Naive thymus-derived CD8-positive, alpha-beta T cell (primary cell): ENCODE data around the gene C12orf43. TPM values are rescaled to one million over a fixed set of nuclear protein-coding genes. Genes with fewer than 3 reads are reported as not detected.
A peak's percentile ranks its signal among the peaks of the same experiment; 100 is the strongest.

Experiments used
- ATAC-seq, 2 donors: fragments of 150-1000 bp; cut with Tn5 transposase in 1 of 2; sonication (Bioruptor Pico), chemical (Tn5 transposase) in 1 of 2; 1 replicate in 1 of 2; 2 replicates in 1 of 2; pipeline ENCODE4 v1.10.0; 2021; ENCODE audit warnings: mild to moderate bottlenecking in 2 of 2, moderate library complexity in 2 of 2
- POLR2A ChIA-PET: fragments of 350-600 bp; sonication (Branson Sonifier 250); formaldehyde crosslinking; loops from one replicate; lab custom pipeline; 2021; ENCODE audit warnings: antibody characterized with exemption; lab: Charles Lee
- DNase-seq, 10 donors: peaks; one replicate each; pipeline versions ENCODE4 v3.0.0 to v3.0.0-alpha.2; 2020 to 2022
- H3K27ac Mint-ChIP-seq, 10 donors: one replicate each; pipeline ENCODE4 v1.8.0; 2020 to 2022; ENCODE audit warnings: mild to moderate bottlenecking in 10 of 10, mixed read lengths in 10 of 10, moderate library complexity in 4 of 10, inconsistent platforms in 1 of 10
- H3K27me3 Mint-ChIP-seq, 5 donors: one replicate each; pipeline ENCODE4 v1.8.0; 2021 to 2022; ENCODE audit warnings: mixed read lengths in 5 of 5
- H3K36me3 Mint-ChIP-seq, 3 donors: one replicate each; pipeline ENCODE4 v1.8.0; 2020 to 2022; ENCODE audit warnings: mixed read lengths in 3 of 3, mild to moderate bottlenecking in 2 of 3, inconsistent platforms in 1 of 3
- H3K4me1 Mint-ChIP-seq, 4 donors: one replicate each; pipeline ENCODE4 v1.8.0; 2021 to 2022; ENCODE audit warnings: mixed read lengths in 4 of 4
- H3K4me3 Mint-ChIP-seq, 10 donors: one replicate each; pipeline ENCODE4 v1.8.0; 2020 to 2022; ENCODE audit warnings: mild to moderate bottlenecking in 10 of 10, mixed read lengths in 10 of 10, moderate library complexity in 6 of 10, inconsistent platforms in 1 of 10
- H3K9me3 Mint-ChIP-seq, 9 donors: one replicate each; pipeline ENCODE4 v1.8.0; 2020 to 2022; ENCODE audit warnings: mixed read lengths in 9 of 9, mild to moderate bottlenecking in 3 of 9, inconsistent platforms in 1 of 9, moderate library complexity in 1 of 9
- polyA plus RNA-seq, 3 donors: library from polyadenylated mRNA; unstranded; fragments of 300-500 nt; fragmentation: Illumina TruSeq; gene quantifications; one replicate each; pipeline ENCODE4 v1.2.3, GENCODE V29; 2021
- total RNA-seq, 8 experiments: library from RNA in 2 of 8; stranded (reverse) in 2 of 8; gene quantifications; one replicate each; pipeline ENCODE4 v1.2.3 and lab custom pipeline; 2021 to 2026

Gene C12orf43
- total and polyA plus RNA-seq, 5 experiments from 2014 or later: 18.1 to 26.0 (median 23.4) TPM

DNA sequence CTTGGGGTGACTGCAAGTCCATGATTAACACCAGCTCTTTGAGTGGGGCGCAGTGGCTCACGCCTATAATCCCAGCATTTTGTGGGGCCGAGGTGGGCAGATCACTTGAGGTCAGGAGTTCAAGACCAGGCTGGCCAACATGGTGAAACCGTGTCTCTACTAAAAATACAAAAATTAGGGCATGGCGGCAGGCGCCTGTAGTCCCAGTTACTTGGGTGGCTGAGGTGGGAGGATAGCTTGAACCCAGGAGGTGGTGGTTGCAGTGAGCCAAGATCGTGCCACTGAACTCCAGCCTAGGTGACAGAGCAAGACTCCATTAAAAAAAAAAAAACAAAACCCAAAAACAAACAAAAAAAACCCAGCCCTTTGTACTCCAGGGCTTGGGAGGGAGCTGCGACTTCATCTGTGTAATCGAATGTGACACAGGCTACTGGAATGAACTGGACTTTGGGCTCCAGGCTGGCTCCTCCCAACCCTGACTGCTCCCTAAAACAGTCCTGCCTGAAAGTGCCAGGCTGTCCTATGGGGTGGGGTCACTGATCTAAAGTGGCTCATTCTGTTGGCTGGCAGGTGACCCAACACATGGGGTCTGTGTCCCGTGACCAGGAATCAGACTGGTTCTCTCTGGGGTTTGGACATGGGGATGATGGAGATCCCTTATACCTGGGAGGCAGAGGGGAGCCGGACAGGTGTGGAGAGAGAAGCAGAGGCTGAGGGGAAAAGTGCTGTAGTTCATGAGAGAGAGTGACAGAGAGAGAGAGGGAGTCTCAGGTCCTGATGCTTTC is 9.3 kb upstream of the C12orf43 start:
- H3K36me3 Mint-ChIP-seq: peaks cover 4 to 14% (median 14%) of the 10 kb centered on the region in 3 donors
- no peaks in the 10 kb centered on the region for H3K9me3 Mint-ChIP-seq
- peaks cover 0 to 2% (median 0%) of the 10 kb centered on the region in 4 donors for H3K4me1 Mint-ChIP-seq
- no peak for ATAC-seq
- H3K27me3 Mint-ChIP-seq: no peaks in the 10 kb centered on the region
- H3K27ac Mint-ChIP-seq: peak overlapping the region in 1 of 10 donors; percentile 18
- H3K4me3 Mint-ChIP-seq: no peak overlapping the region
- DNase-seq: no peak
- POLR2A ChIA-PET: no interaction called here

DNA sequence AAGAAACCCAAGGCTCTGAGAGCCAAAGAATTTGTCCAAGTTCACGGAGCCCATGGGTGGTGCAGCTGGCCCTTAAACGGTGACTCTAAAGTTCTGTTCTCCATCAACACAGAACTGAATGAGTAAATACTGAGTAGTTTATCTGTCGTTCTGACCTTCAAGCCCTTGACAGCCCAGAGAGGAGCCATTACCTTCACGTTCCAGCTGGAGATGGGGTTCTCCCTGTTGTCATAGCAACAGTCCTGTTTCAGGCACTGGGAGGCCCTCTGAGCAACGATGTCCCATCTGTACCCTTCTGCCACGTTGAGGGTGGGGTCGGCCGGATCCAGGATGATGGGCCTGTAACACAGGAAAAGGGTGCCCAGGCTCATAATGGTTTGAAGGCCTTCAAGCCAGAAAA is 7.5 kb upstream of the C12orf43 start:
- POLR2A ChIA-PET: no interaction called here
- no peak overlapping the region for H3K27ac Mint-ChIP-seq
- peaks cover 4 to 14% (median 12%) of the 10 kb centered on the region in 3 donors for H3K36me3 Mint-ChIP-seq
- no peak overlapping the region for H3K4me3 Mint-ChIP-seq
- ATAC-seq: no peak
- H3K9me3 Mint-ChIP-seq: no peaks in the 10 kb centered on the region
- no peak for DNase-seq
- peaks cover 0 to 2% (median 0%) of the 10 kb centered on the region in 4 donors for H3K4me1 Mint-ChIP-seq
- H3K27me3 Mint-ChIP-seq: no peaks in the 10 kb centered on the region

GRCh38 chr12:121022713-121023112 is 6.4 kb upstream of the C12orf43 start:
- H3K4me1 Mint-ChIP-seq: no peaks in the 10 kb centered on the region
- H3K27ac Mint-ChIP-seq: no peak overlapping the region
- H3K36me3 Mint-ChIP-seq: peaks cover 4 to 14% (median 12%) of the 10 kb centered on the region in 3 donors
- H3K9me3 Mint-ChIP-seq: no peaks in the 10 kb centered on the region
- no peaks in the 10 kb centered on the region for H3K27me3 Mint-ChIP-seq
- ATAC-seq: no peak
- H3K4me3 Mint-ChIP-seq: no peak overlapping the region
- no peak for DNase-seq
- POLR2A ChIA-PET: no interaction called here

- no peak for DNase-seq
- H3K4me1 Mint-ChIP-seq: no peaks in the 10 kb centered on the region
- H3K27ac Mint-ChIP-seq: no peak overlapping the region
- no peak for ATAC-seq
- no peak overlapping the region for H3K4me3 Mint-ChIP-seq
- no peaks in the 10 kb centered on the region for H3K9me3 Mint-ChIP-seq
- H3K36me3 Mint-ChIP-seq: peaks cover 4 to 11% (median 9%) of the 10 kb centered on the region in 3 donors
- no peaks in the 10 kb centered on the region for H3K27me3 Mint-ChIP-seq
- POLR2A ChIA-PET: no interaction called here
These were observed 5.5 kb upstream of the C12orf43 start for GRCh38 chr12:121021754-121022153.

DNA sequence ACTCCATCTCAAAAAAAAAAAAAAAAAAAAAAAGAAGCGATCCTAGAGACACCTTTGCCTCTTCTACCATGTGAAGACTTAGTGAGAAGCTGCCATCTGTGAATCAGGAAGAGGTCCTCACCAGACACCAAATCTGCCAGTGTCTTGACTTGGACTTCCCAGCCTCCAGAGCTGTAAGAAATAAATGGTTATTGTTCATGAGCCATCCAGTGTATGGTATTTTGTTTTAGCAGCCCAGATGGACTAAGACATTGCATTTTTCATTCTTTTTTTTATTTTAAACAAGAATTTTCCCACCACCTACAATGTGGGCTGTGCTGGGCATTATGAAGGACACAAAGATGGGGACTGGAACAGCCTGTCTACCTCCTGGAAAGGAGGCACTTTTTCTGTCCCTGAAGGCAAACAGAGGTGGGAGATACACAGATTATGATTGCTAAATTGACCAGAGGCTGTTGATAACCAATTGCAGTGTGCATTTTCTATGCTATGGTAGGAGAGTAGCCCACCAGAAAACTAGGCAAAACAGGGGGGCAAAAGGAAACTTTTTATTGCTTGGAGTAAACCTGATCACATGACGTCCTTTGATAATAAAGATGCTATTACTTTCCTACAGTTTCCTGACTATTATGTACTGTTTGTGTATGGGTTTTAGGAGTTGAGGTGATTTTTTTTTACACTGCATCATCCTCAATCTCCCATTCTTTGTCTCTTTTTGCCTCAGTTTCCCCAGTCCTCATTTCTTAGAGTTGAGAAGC is 2.8 kb upstream of the C12orf43 start:
- no peak overlapping the region for H3K4me3 Mint-ChIP-seq
- H3K9me3 Mint-ChIP-seq: no peaks in the 10 kb centered on the region
- ATAC-seq: no peak
- H3K27me3 Mint-ChIP-seq: no peaks in the 10 kb centered on the region
- POLR2A ChIA-PET: interaction anchor here (1.0 kb wide), 1 partner anchor 20 kb away, joined by 3 read pairs; the partner anchor contains the start of gene OASL
- H3K27ac Mint-ChIP-seq: no peak overlapping the region
- peaks cover 12 to 22% (median 19%) of the 10 kb centered on the region in 4 donors for H3K4me1 Mint-ChIP-seq
- H3K36me3 Mint-ChIP-seq: peaks cover 0 to 5% (median 2%) of the 10 kb centered on the region in 3 donors
- no peak for DNase-seq

GRCh38 chr12:121017966-121018491 is 1.7 kb upstream of the C12orf43 start:
- Mint-ChIP-seq H3K36me3 (peaks cover 0 to 6% (median 4%) of the 10 kb centered on the region in 3 donors), H3K27ac (no peak overlapping the region), H3K4me3 (no peak overlapping the region), H3K9me3 (no peaks in the 10 kb centered on the region), H3K27me3 (no peaks in the 10 kb centered on the region), H3K4me1 (peaks cover 12 to 25% (median 21%) of the 10 kb centered on the region in 4 donors)
- no peak for ATAC-seq
- POLR2A ChIA-PET: interaction anchor here (0.5 kb wide), 1 partner anchor 794 kb away, joined by 3 read pairs; no protein-coding TSS in a partner anchor
- no peak for DNase-seq

- Mint-ChIP-seq H3K9me3 (no peaks in the 10 kb centered on the region), H3K4me1 (peaks cover 19 to 33% (median 26%) of the 10 kb centered on the region in 4 donors), H3K4me3 (peak overlapping the region in 5 of 10 donors; percentile 2 to 59 (median 28)), H3K27ac (no peak overlapping the region), H3K27me3 (no peaks in the 10 kb centered on the region), H3K36me3 (peaks cover 5 to 41% (median 14%) of the 10 kb centered on the region in 3 donors)
- POLR2A ChIA-PET: interaction anchor here (0.7 kb wide), 1 partner anchor 1529 kb away, joined by 4 read pairs; no protein-coding TSS in a partner anchor
- DNase-seq (no peak), ATAC-seq (no peak)
These were observed 2.6 kb downstream of the C12orf43 start for GRCh38 chr12:121013715-121014114.

DNA sequence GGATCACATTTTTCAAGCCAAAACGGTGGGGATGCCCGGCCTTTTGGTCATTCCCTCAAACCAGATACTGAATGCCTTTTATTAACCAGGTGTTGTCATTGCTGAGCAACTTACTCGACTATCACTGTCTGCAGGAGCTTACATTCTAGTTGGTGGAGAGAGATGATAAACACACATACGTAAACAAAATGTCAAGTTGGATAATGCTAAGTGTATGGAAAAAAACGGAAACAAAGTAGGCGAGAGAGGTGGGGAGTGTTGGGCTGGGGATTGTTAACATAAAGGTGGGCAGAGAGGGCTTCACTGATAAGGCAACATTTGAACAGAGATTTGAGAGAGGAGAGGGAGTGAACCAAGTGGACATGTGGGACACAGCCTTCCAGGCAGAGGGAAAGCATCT is 4.5 kb downstream of the C12orf43 start:
- POLR2A ChIA-PET: no interaction called here
- no peak overlapping the region for H3K27ac Mint-ChIP-seq

GRCh38 chr12:121010860-121011259 is 5.4 kb downstream of the C12orf43 start:
- ATAC-seq: no peak
- Mint-ChIP-seq H3K4me1 (peaks cover 14 to 27% (median 19%) of the 10 kb centered on the region in 4 donors), H3K36me3 (peaks cover 5 to 66% (median 21%) of the 10 kb centered on the region in 3 donors), H3K9me3 (no peaks in the 10 kb centered on the region), H3K27me3 (no peaks in the 10 kb centered on the region), H3K4me3 (no peak overlapping the region), H3K27ac (no peak overlapping the region)
- DNase-seq: no peak
- POLR2A ChIA-PET: no interaction called here

More for the DNA sequence above, 4.5 kb downstream of the C12orf43 start:
- Mint-ChIP-seq H3K4me1 (peaks cover 19 to 33% (median 26%) of the 10 kb centered on the region in 4 donors), H3K27me3 (no peaks in the 10 kb centered on the region), H3K9me3 (no peaks in the 10 kb centered on the region), H3K36me3 (peaks cover 5 to 57% (median 19%) of the 10 kb centered on the region in 3 donors), H3K4me3 (no peak overlapping the region)
- no peak for DNase-seq
- no peak for ATAC-seq

- H3K27me3 Mint-ChIP-seq: no peaks in the 10 kb centered on the region
- ATAC-seq (no peak), DNase-seq (no peak)
- H3K4me3 Mint-ChIP-seq: no peak overlapping the region
- H3K27ac Mint-ChIP-seq: no peak overlapping the region
- no peaks in the 10 kb centered on the region for H3K9me3 Mint-ChIP-seq
- POLR2A ChIA-PET: interaction anchor here (0.5 kb wide), 1 partner anchor 388 kb away, joined by 3 read pairs; no protein-coding TSS in a partner anchor
- H3K36me3 Mint-ChIP-seq: peaks cover 5 to 76% (median 25%) of the 10 kb centered on the region in 3 donors
- peaks cover 4 to 15% (median 9%) of the 10 kb centered on the region in 4 donors for H3K4me1 Mint-ChIP-seq
These were observed 6.5 kb downstream of the C12orf43 start for GRCh38 chr12:121009741-121010140.

- no peak overlapping the region for H3K27ac Mint-ChIP-seq
- H3K36me3 Mint-ChIP-seq: peaks cover 5 to 87% (median 30%) of the 10 kb centered on the region in 3 donors
- DNase-seq (no peak), ATAC-seq (no peak)
- H3K27me3 Mint-ChIP-seq: no peaks in the 10 kb centered on the region
- peaks cover 2 to 11% (median 7%) of the 10 kb centered on the region in 4 donors for H3K4me1 Mint-ChIP-seq
- no peaks in the 10 kb centered on the region for H3K9me3 Mint-ChIP-seq
- H3K4me3 Mint-ChIP-seq: no peak overlapping the region
- POLR2A ChIA-PET: no interaction called here
These were observed 7.8 kb downstream of the C12orf43 start for GRCh38 chr12:121008347-121009098.

DNA sequence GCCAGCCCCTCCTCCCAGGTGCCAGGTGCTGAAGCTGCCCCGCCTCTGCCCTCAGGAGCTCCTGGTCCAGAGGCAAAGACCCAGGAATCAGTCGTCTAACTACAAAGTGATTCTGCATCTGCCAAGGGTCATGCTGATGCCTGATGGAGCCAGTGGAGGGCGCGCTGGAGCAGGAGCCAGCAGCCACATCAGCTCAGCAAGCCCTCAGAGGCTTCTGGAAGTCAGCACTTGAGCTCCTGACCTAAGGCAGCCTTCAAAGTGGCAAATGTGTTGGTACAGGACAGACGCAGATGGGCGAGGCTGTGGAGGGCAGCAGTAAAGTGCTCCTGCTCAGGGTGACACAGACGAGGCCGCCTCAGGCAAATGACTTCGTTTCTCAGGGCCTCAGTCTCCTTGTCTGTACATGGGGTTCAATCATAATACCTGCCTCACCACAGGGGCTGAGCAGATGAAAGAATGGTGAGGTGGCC is 10.9 kb downstream of the C12orf43 start:
- DNase-seq (peak in 6 of 10 donors; percentile 9 to 26 (median 16)), ATAC-seq (no peak)
- Mint-ChIP-seq H3K9me3 (no peaks in the 10 kb centered on the region), H3K27me3 (no peaks in the 10 kb centered on the region), H3K36me3 (peaks cover 0 to 81% (median 21%) of the 10 kb centered on the region in 3 donors), H3K4me1 (peaks cover 0 to 2% (median 0%) of the 10 kb centered on the region in 4 donors), H3K4me3 (no peak overlapping the region), H3K27ac (peak overlapping the region in 5 of 10 donors; percentile 22 to 67 (median 35))
- POLR2A ChIA-PET: interaction anchor here (0.7 kb wide), 1 partner anchor 621 kb away, joined by 3 read pairs; the partner anchor contains the start of gene ORAI1
